Uterus (tissue), 4 donors: Measurements from ENCODE around the gene PLAU. TPM values are rescaled to one million over a fixed set of nuclear protein-coding genes. Genes with fewer than 3 reads are reported as not detected.

Source experiments
- DNase-seq, 2 donors: peaks; one replicate each; pipeline ENCODE4 v3.0.0-alpha.2; 2019 to 2020
- H3K27ac ChIP-seq, 2 donors: fragments of 200-600 bp; sonication (generic); 1 replicate in 1 of 2; 2 replicates in 1 of 2; pipeline ENCODE4 v1.5.1; 2016 to 2018
- H3K27me3 ChIP-seq, 2 donors: fragments of 200-600 bp; sonication (generic); one replicate each; pipeline ENCODE4 v1.5.1; 2018 to 2019; ENCODE audit warnings: control low read depth in 1 of 2
- H3K36me3 ChIP-seq, 2 donors: fragments of 200-600 bp; sonication (generic); one replicate each; pipeline ENCODE4 v1.5.1; 2019; ENCODE audit warnings: control low read depth in 1 of 2
- H3K4me1 ChIP-seq, 2 donors: fragments of 200-600 bp; sonication (generic); one replicate each; pipeline ENCODE4 v1.5.1; 2018 to 2019; ENCODE audit warnings: control low read depth in 1 of 2
- H3K4me3 ChIP-seq, 2 donors: fragments of 200-600 bp; sonication (generic); 1 replicate in 1 of 2; 2 replicates in 1 of 2; pipeline ENCODE4 v1.5.1; 2018 to 2019; ENCODE audit warnings: mild to moderate bottlenecking in 1 of 2
- H3K9me3 ChIP-seq, 2 donors: fragments of 200-600 bp; sonication (generic); one replicate each; pipeline ENCODE4 v1.5.1; 2019; ENCODE audit warnings: control low read depth in 1 of 2
- POLR2A ChIP-seq, 2 donors: fragments of 450-650 bp; IDR thresholded peaks; one replicate each; pipeline ENCODE4 v1.6.1; 2016; ENCODE audit warnings: antibody characterized with exemption in 2 of 2, mild to moderate bottlenecking in 1 of 2, moderate library complexity in 1 of 2
- intact Hi-C: fragments of 100-400 bp; cut with DNase I; formaldehyde crosslinking; loops from one replicate; pipeline ENCODE4 v1.15.1; 2023; ENCODE audit warnings: low total_unique reads
- total RNA-seq, 4 donors: library from RNA; depleted of rRNA in 3 of 4; stranded (reverse); fragments of >200 nt in 3 of 4; gene quantifications; one replicate each; pipeline versions ENCODE4 v1.1.0 to v1.2.4, GENCODE V29; 2014 to 2023
- TF ChIP-seq, protein P1 (sequence below), 4 experiments: fragments of 200-600 bp in 2 of 4; fragments of 450-650 bp in 2 of 4; sonication (generic) in 2 of 4; IDR thresholded peaks; one replicate each; pipeline ENCODE4 v1.5.1; 2016 to 2019; ENCODE audit warnings: antibody characterized with exemption in 4 of 4, mild to moderate bottlenecking in 2 of 4, moderate library complexity in 1 of 4
- donor health status: DM: yes; HTN: yes; CAD: no.

PLAU gene
- total RNA-seq, 4 donors from 2014 or later: 1.8 to 15.3 (median 9.0) TPM

DNA sequence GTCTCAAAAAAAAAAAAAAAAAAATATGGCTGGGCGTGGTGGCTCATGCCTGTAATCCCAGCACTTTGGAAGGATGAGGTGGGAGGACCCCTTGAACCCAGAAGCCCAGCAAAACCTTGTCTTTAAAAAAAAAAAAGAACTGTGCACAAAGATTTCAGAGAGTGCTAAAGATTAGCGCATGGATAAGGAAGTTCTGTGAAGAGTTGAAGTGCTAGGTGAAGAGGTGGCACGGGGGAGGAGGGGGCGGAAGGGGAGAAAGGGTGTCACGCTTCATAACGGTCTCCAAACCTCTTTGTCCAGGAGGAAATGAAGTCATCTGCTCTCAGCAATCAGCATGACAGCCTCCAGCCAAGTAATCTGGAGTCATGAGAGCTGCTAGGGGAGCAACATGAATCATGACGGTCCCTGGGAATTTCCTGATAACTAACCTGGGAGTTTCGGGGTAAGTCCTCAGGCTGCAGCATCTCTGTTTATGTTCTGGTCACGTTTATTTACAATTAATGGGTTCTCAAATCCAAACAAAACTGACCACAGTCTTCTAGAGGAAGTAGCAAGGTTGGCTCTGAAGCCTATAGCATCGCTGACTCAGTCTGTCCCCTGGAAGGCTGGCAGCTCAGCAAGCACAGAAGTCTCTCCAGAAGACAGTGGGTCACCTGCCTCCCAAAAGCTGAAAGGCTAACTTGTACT is 1.9 kb upstream of the PLAU start:
- Histone ChIP-seq H3K27me3 (no peaks in the 10 kb centered on the region), H3K27ac (peak overlapping the region; percentile 9 to 50), H3K36me3 (no peaks in the 10 kb centered on the region), H3K4me3 (no peak overlapping the region), H3K4me1 (no peaks in the 10 kb centered on the region), H3K9me3 (no peaks in the 10 kb centered on the region)
- TF ChIP-seq, protein P1, sequence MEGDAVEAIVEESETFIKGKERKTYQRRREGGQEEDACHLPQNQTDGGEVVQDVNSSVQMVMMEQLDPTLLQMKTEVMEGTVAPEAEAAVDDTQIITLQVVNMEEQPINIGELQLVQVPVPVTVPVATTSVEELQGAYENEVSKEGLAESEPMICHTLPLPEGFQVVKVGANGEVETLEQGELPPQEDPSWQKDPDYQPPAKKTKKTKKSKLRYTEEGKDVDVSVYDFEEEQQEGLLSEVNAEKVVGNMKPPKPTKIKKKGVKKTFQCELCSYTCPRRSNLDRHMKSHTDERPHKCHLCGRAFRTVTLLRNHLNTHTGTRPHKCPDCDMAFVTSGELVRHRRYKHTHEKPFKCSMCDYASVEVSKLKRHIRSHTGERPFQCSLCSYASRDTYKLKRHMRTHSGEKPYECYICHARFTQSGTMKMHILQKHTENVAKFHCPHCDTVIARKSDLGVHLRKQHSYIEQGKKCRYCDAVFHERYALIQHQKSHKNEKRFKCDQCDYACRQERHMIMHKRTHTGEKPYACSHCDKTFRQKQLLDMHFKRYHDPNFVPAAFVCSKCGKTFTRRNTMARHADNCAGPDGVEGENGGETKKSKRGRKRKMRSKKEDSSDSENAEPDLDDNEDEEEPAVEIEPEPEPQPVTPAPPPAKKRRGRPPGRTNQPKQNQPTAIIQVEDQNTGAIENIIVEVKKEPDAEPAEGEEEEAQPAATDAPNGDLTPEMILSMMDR (IDR thresholded peaks at IDR 0.05): no peak
- TF ChIP-seq POLR2A (IDR thresholded peaks at IDR 0.05): no peak
- peak; percentile 48 to 49 for DNase-seq
- intact Hi-C loops: no loop called here

DNA sequence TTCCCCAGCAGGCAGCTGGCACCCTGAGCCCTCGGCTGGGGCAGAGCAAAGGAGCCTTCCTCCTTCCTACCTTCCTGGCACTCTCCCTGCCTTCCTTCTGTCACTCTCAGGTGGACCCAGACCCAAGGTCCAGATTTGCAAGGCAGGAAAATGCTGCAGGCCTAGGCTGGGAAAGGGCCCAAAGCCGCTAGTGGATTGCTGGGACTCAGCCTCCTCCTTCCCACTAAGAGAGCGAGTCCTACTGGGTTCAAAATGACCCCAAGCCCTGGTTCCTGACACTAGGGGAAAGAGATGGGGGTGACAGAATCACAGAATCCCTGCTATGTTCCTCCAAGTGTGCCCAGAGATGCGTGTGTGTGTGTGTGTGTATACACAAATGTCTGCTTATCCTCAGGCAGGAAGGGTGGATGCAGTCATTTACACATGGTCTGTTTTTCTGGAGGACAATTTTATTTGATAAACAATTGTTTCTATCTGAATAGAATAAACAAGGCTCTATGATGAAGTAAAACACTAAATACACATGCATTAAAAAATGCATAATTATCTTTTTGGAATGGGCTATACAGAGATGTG is 1.3 kb upstream of the PLAU start:
- Histone ChIP-seq H3K36me3 (no peaks in the 10 kb centered on the region), H3K27me3 (no peaks in the 10 kb centered on the region), H3K27ac (peak overlapping the region; percentile 50 to 65), H3K4me1 (no peaks in the 10 kb centered on the region), H3K4me3 (no peak overlapping the region), H3K9me3 (no peaks in the 10 kb centered on the region)
- intact Hi-C loops: no loop called here
- no peak for DNase-seq
- TF ChIP-seq POLR2A (IDR thresholded peaks at IDR 0.05): no peak
- TF ChIP-seq, protein P1 (IDR thresholded peaks at IDR 0.05): no peak

DNA sequence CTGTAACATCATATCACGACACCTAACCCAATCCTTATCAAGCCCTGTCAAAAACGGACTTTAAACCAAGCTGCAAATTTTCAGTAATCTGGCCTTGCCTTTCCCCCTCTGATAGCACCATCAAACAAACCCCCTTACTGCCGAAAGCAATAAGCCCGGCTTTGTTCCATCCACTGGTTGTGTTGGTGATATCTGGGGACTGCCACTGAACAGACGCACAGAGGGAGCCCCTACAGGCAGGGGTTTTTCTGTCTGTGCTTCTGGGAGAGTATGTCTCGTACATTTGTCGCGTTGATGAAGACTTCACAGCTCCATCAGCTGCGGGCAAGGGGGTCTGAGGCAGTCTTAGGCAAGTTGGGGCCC is 550 bp upstream of the PLAU start:
- Histone ChIP-seq H3K36me3 (no peaks in the 10 kb centered on the region), H3K9me3 (no peaks in the 10 kb centered on the region), H3K27me3 (no peaks in the 10 kb centered on the region), H3K4me3 (peak overlapping the region; percentile 45 to 49), H3K4me1 (no peaks in the 10 kb centered on the region), H3K27ac (peak overlapping the region; percentile 64 to 65)
- DNase-seq: no peak
- intact Hi-C loops: no loop called here
- TF ChIP-seq POLR2A (IDR thresholded peaks at IDR 0.05): no peak
- TF ChIP-seq, protein P1 (IDR thresholded peaks at IDR 0.05): no peak

DNA sequence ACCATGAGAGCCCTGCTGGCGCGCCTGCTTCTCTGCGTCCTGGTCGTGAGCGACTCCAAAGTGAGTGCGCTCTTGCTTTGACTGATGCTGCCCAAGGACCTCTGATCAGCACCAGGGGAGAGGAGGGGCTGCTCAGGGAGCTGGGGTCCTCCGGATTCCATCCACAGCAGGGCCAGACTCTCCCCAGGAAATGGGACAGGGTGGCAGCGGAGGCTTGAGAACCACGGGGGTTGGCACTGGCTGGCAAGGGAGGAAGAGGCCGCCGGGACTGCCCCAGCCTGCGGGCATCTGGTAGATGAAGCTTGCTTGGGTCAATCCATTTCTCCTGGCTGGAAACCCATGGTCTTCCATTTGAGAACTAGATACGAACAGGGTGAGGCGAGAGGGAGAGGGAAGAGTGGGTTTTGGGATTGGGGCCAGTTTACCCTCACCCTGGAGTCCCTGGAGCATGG is 647 bp downstream of the PLAU start:
- H3K27ac ChIP-seq: peak overlapping the region; percentile 64 to 65
- H3K36me3 ChIP-seq: no peaks in the 10 kb centered on the region
- H3K4me1 ChIP-seq: no peaks in the 10 kb centered on the region
- H3K4me3 ChIP-seq: peak overlapping the region; percentile 45 to 49
- TF ChIP-seq POLR2A (IDR thresholded peaks at IDR 0.05): no peak
- TF ChIP-seq, protein P1 (IDR thresholded peaks at IDR 0.05): no peak
- intact Hi-C loops: no loop called here
- H3K27me3 ChIP-seq: no peaks in the 10 kb centered on the region
- no peaks in the 10 kb centered on the region for H3K9me3 ChIP-seq
- DNase-seq: no peak

DNA sequence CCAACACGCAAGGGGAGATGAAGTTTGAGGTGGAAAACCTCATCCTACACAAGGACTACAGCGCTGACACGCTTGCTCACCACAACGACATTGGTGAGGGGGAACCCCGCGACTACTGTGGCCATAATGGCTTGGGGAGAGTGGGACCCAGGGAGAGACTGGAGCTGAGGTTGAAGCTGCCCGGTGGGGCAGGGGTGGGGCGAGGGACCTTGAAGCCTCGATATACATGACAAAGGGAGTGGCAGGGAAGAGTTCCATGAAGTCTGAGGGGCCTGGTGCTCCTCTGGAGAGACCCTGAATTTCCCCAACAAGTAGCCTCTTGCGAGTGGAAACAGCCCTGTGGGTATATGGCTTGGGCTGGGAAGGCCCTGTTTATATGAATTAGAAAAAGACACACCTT is 3.1 kb downstream of the PLAU start:
- peak overlapping the region in 1 of 2 donors; percentile 16 for H3K27ac ChIP-seq
- H3K4me3 ChIP-seq: no peak overlapping the region
- no peaks in the 10 kb centered on the region for H3K9me3 ChIP-seq
- intact Hi-C loops: no loop called here
- no peak for DNase-seq
- H3K27me3 ChIP-seq: no peaks in the 10 kb centered on the region
- TF ChIP-seq, protein P1 (IDR thresholded peaks at IDR 0.05): no peak
- no peak for TF ChIP-seq POLR2A (IDR thresholded peaks at IDR 0.05)
- no peaks in the 10 kb centered on the region for H3K4me1 ChIP-seq
- H3K36me3 ChIP-seq: no peaks in the 10 kb centered on the region
